ENCODE results near the gene PTGIS. TPM values are rescaled to one million over a fixed set of nuclear protein-coding genes. Genes with fewer than 3 reads are reported as not detected.

Gene PTGIS
- total RNA-seq, 1 experiment from 2014 or later: 20.0 TPM

GRCh38 chr20:49490689-49491088 is 77.2 kb downstream of the PTGIS start:
- H3K36me3 Mint-ChIP-seq (ENCODE audit: insufficient read depth in 1 of 3, low read depth in 3 of 3): no peaks in the 10 kb centered on the region
- Histone ChIP-seq H3K14ac (ENCODE audit: insufficient read depth, low read length) (no peak overlapping the region), H4K8ac (replicated peaks; ENCODE audit: insufficient read length, low read depth, low read length) (no peak overlapping the region), H3K27ac (ENCODE audit: insufficient read length, low read depth, low read length) (no peak overlapping the region), H2BK20ac (ENCODE audit: low read depth, low read length, poor library complexity, severe bottlenecking) (no peak overlapping the region), H2BK5ac (ENCODE audit: insufficient read length, low read length) (no peak overlapping the region), H3K23ac (ENCODE audit: insufficient read length, low read depth, low read length) (no peak overlapping the region), H4K20me1 (ENCODE audit: control insufficient read depth, insufficient read depth, insufficient read length) (no peaks in the 10 kb centered on the region), H4K91ac (ENCODE audit: insufficient read length, low read depth, low read length) (no peak overlapping the region), H3K4me1 (ENCODE audit: insufficient read depth, low read length) (no peaks in the 10 kb centered on the region), H2BK12ac (ENCODE audit: insufficient read length, low read depth, low read length) (no peak overlapping the region), H3K79me2 (ENCODE audit: insufficient read depth, low read length) (no peaks in the 10 kb centered on the region), H2BK120ac (ENCODE audit: low read depth, low read length, poor library complexity, severe bottlenecking) (no peak overlapping the region), H3K56ac (ENCODE audit: insufficient read length, low read depth, low read length) (no peak overlapping the region), H3K23me2 (ENCODE audit: insufficient read length, low read depth, low read length, poor library complexity, severe bottlenecking) (no peaks in the 10 kb centered on the region), H3K4ac (ENCODE audit: low read depth, low read length) (no peak overlapping the region), H3K9me3 (ENCODE audit: control insufficient read depth, low read depth, low read length) (no peaks in the 10 kb centered on the region), H3K79me1 (ENCODE audit: insufficient read depth, low read depth, low read length, poor library complexity, severe bottlenecking) (no peaks in the 10 kb centered on the region), H3K27me3 (ENCODE audit: insufficient read depth, low read length) (no peaks in the 10 kb centered on the region), H2AFZ (ENCODE audit: low read length) (no peak overlapping the region), H3K9ac (ENCODE audit: extremely low read depth, insufficient read length, low read length) (no peak overlapping the region), H2AK5ac (ENCODE audit: insufficient read length, low read length) (no peak overlapping the region), H4K5ac (ENCODE audit: insufficient read length, low read depth, low read length) (no peak overlapping the region), H3K4me2 (ENCODE audit: insufficient read depth, insufficient read length, low read length) (no peak overlapping the region), H3T11ph (ENCODE audit: low read length) (no peak overlapping the region), H2BK15ac (ENCODE audit: low read depth, low read length) (no peak overlapping the region), H3K18ac (ENCODE audit: insufficient read length, low read depth, low read length) (no peak overlapping the region)
- no peak overlapping the region for H3K4me3 Mint-ChIP-seq
- WGBS (ENCODE audit: extremely low coverage, insufficient read length, low lambda C conversion rate): no CpG with 5 or more reads among the region's 1 CpG
- TF ChIP-seq, protein P1, sequence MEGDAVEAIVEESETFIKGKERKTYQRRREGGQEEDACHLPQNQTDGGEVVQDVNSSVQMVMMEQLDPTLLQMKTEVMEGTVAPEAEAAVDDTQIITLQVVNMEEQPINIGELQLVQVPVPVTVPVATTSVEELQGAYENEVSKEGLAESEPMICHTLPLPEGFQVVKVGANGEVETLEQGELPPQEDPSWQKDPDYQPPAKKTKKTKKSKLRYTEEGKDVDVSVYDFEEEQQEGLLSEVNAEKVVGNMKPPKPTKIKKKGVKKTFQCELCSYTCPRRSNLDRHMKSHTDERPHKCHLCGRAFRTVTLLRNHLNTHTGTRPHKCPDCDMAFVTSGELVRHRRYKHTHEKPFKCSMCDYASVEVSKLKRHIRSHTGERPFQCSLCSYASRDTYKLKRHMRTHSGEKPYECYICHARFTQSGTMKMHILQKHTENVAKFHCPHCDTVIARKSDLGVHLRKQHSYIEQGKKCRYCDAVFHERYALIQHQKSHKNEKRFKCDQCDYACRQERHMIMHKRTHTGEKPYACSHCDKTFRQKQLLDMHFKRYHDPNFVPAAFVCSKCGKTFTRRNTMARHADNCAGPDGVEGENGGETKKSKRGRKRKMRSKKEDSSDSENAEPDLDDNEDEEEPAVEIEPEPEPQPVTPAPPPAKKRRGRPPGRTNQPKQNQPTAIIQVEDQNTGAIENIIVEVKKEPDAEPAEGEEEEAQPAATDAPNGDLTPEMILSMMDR (conservative IDR thresholded peaks at IDR 0.05): no peak
- no peaks in the 10 kb centered on the region; a peak in 1 of 5 replicates for H3K9me3 Mint-ChIP-seq
- DNase-seq: no peak
- peaks cover 43% of the 10 kb centered on the region for H3K27me3 Mint-ChIP-seq (ENCODE audit: low read depth)
- no peaks in the 10 kb centered on the region for H3K4me1 Mint-ChIP-seq
- no peak overlapping the region for H3K27ac Mint-ChIP-seq

All from H9 (cell line).